Naive B cell (primary cell): ENCODE data around the gene IFT25. TPM values are rescaled to one million over a fixed set of nuclear protein-coding genes. Genes with fewer than 3 reads are reported as not detected.
"Not testable (repeated sequence)": the region's sequence is repeated elsewhere in the genome, so short reads cannot be mapped to it uniquely, and the experiment has no call there.

Source experiments
- ATAC-seq, 2 donors: fragments of 150-1000 bp; cut with Tn5 transposase; 2 replicates each; pipeline ENCODE4 v1.10.0; 2021; ENCODE audit warnings: low read depth in 2 of 2, mild to moderate bottlenecking in 2 of 2, moderate library complexity in 2 of 2
- DNase-seq: peaks from one replicate; pipeline ENCODE4 v3.0.0; 2022
- H3K27ac Mint-ChIP-seq, 6 donors: one replicate each; pipeline ENCODE4 v1.8.0; 2020 to 2022; ENCODE audit warnings: mild to moderate bottlenecking in 6 of 6, mixed read lengths in 6 of 6, moderate library complexity in 5 of 6, inconsistent platforms in 2 of 6
- H3K27me3 Mint-ChIP-seq, 3 donors: one replicate each; pipeline ENCODE4 v1.8.0; 2021 to 2022; ENCODE audit warnings: mixed read lengths in 3 of 3, mild to moderate bottlenecking in 1 of 3
- H3K36me3 Mint-ChIP-seq, 2 donors: one replicate each; pipeline ENCODE4 v1.8.0; 2020 to 2022; ENCODE audit warnings: mixed read lengths in 2 of 2, inconsistent platforms in 1 of 2, mild to moderate bottlenecking in 1 of 2
- H3K4me1 Mint-ChIP-seq, 3 donors: one replicate each; pipeline ENCODE4 v1.8.0; 2020 to 2022; ENCODE audit warnings: mixed read lengths in 3 of 3, inconsistent platforms in 1 of 3, mild to moderate bottlenecking in 1 of 3, moderate library complexity in 1 of 3
- H3K4me3 Mint-ChIP-seq, 8 donors: one replicate each; pipeline ENCODE4 v1.8.0; 2020 to 2022; ENCODE audit warnings: mild to moderate bottlenecking in 8 of 8, mixed read lengths in 8 of 8, moderate library complexity in 8 of 8, inconsistent platforms in 2 of 8
- H3K9me3 Mint-ChIP-seq, 7 donors: one replicate each; pipeline ENCODE4 v1.8.0; 2020 to 2022; ENCODE audit warnings: mixed read lengths in 7 of 7, mild to moderate bottlenecking in 5 of 7, inconsistent platforms in 2 of 7, moderate library complexity in 1 of 7
- polyA plus RNA-seq, 6 donors: library from polyadenylated mRNA; unstranded; fragments of 300-500 nt; fragmentation: Illumina TruSeq; gene quantifications; one replicate each; pipeline ENCODE4 v1.2.3, GENCODE V29; 2021; ENCODE audit warnings: low read depth in 6 of 6

The IFT25 gene
- polyA plus RNA-seq, 6 donors from 2014 or later, result 41.5 to 66.8 (median 51.5) TPM

- H3K27me3 Mint-ChIP-seq, result not testable (repeated sequence)
These were observed 23.8 kb upstream of the IFT25 start for GRCh38 chr1:53969323-53969722.

GRCh38 chr1:53968125-53968513, 22.6 kb upstream of the IFT25 start:
- Mint-ChIP-seq H3K36me3 (peaks cover 16 to 18% of the 10 kb centered on the region in 2 donors), H3K9me3 (no peaks in the 10 kb centered on the region), H3K4me1 (no peaks in the 10 kb centered on the region), H3K27ac (no peak overlapping the region), H3K27me3 (no peaks in the 10 kb centered on the region), H3K4me3 (no peak overlapping the region)
- ATAC-seq, result no peak
- DNase-seq, result no peak

More at GRCh38 chr1:53969323-53969722, 23.8 kb upstream of the IFT25 start:
- ATAC-seq, H3K9me3 Mint-ChIP-seq, DNase-seq, H3K4me3 Mint-ChIP-seq, H3K4me1 Mint-ChIP-seq: not testable (repeated sequence)
- Mint-ChIP-seq H3K36me3 (peaks cover 14 to 16% of the 10 kb centered on the region in 2 donors), H3K27ac (peak overlapping the region in 3 of 6 donors; percentile 3 to 63 (median 40))

GRCh38 chr1:53967409-53968124, 22.1 kb upstream of the IFT25 start:
- H3K36me3 Mint-ChIP-seq, result peaks cover 18% of the 10 kb centered on the region in 2 donors
- ATAC-seq, result no peak
- no peaks in the 10 kb centered on the region for H3K4me1 Mint-ChIP-seq
- H3K9me3 Mint-ChIP-seq, result no peaks in the 10 kb centered on the region
- H3K27ac Mint-ChIP-seq, result no peak overlapping the region
- no peaks in the 10 kb centered on the region for H3K27me3 Mint-ChIP-seq
- no peak for DNase-seq
- no peak overlapping the region for H3K4me3 Mint-ChIP-seq

GRCh38 chr1:53966794-53967193, 21.3 kb upstream of the IFT25 start:
- Mint-ChIP-seq H3K9me3 (no peaks in the 10 kb centered on the region), H3K36me3 (peaks cover 19 to 25% of the 10 kb centered on the region in 2 donors), H3K27ac (no peak overlapping the region), H3K27me3 (no peaks in the 10 kb centered on the region), H3K4me3 (no peak overlapping the region), H3K4me1 (no peaks in the 10 kb centered on the region)
- DNase-seq (no peak), ATAC-seq (no peak)

GRCh38 chr1:53964109-53964508, 18.6 kb upstream of the IFT25 start:
- no peaks in the 10 kb centered on the region for H3K27me3 Mint-ChIP-seq
- peaks cover 19 to 27% of the 10 kb centered on the region in 2 donors for H3K36me3 Mint-ChIP-seq
- no peak for ATAC-seq
- H3K27ac Mint-ChIP-seq, result peak overlapping the region in 2 of 6 donors; percentile 9 to 85
- no peak overlapping the region for H3K4me3 Mint-ChIP-seq
- H3K4me1 Mint-ChIP-seq, result no peaks in the 10 kb centered on the region
- H3K9me3 Mint-ChIP-seq, result no peaks in the 10 kb centered on the region
- no peak for DNase-seq

- no peak overlapping the region for H3K27ac Mint-ChIP-seq
- peaks cover 19 to 24% of the 10 kb centered on the region in 2 donors for H3K36me3 Mint-ChIP-seq
- H3K4me1 Mint-ChIP-seq, result no peaks in the 10 kb centered on the region
- no peaks in the 10 kb centered on the region for H3K27me3 Mint-ChIP-seq
- DNase-seq (no peak), ATAC-seq (no peak)
- H3K4me3 Mint-ChIP-seq, result no peak overlapping the region
- H3K9me3 Mint-ChIP-seq, result no peaks in the 10 kb centered on the region
These were observed 18.0 kb upstream of the IFT25 start for GRCh38 chr1:53963460-53963859.

- Mint-ChIP-seq H3K9me3 (no peaks in the 10 kb centered on the region), H3K4me3 (no peak overlapping the region), H3K27me3 (no peaks in the 10 kb centered on the region), H3K27ac (no peak overlapping the region), H3K36me3 (peaks cover 19 to 22% of the 10 kb centered on the region in 2 donors), H3K4me1 (no peaks in the 10 kb centered on the region)
- no peak for ATAC-seq
- no peak for DNase-seq
These were observed 16.9 kb upstream of the IFT25 start for GRCh38 chr1:53962395-53962794.

- Mint-ChIP-seq H3K9me3 (no peaks in the 10 kb centered on the region), H3K27me3 (no peaks in the 10 kb centered on the region), H3K4me3 (no peak overlapping the region), H3K27ac (no peak overlapping the region), H3K36me3 (peaks cover 15 to 19% of the 10 kb centered on the region in 2 donors), H3K4me1 (no peaks in the 10 kb centered on the region)
- peak; percentile 52 to 53 for ATAC-seq
- DNase-seq, result peak; percentile 36
These were observed 14.3 kb upstream of the IFT25 start for GRCh38 chr1:53959664-53960250.

- H3K9me3 Mint-ChIP-seq, result no peaks in the 10 kb centered on the region
These were observed 11.8 kb upstream of the IFT25 start for GRCh38 chr1:53957194-53957818.

GRCh38 chr1:53956308-53957168, 11.0 kb upstream of the IFT25 start:
- peaks cover 0 to 3% of the 10 kb centered on the region in 2 donors for H3K36me3 Mint-ChIP-seq
- H3K27ac Mint-ChIP-seq, result no peak overlapping the region
- no peaks in the 10 kb centered on the region for H3K4me1 Mint-ChIP-seq
- ATAC-seq (no peak), DNase-seq (no peak)
- no peak overlapping the region for H3K4me3 Mint-ChIP-seq
- no peaks in the 10 kb centered on the region for H3K27me3 Mint-ChIP-seq
- no peaks in the 10 kb centered on the region for H3K9me3 Mint-ChIP-seq

More at GRCh38 chr1:53957194-53957818, 11.8 kb upstream of the IFT25 start:
- peaks cover 0 to 11% of the 10 kb centered on the region in 2 donors for H3K36me3 Mint-ChIP-seq
- H3K27ac Mint-ChIP-seq, result no peak overlapping the region
- H3K27me3 Mint-ChIP-seq, result no peaks in the 10 kb centered on the region
- H3K4me3 Mint-ChIP-seq, result no peak overlapping the region
- no peak for ATAC-seq
- no peaks in the 10 kb centered on the region for H3K4me1 Mint-ChIP-seq
- no peak for DNase-seq

- Mint-ChIP-seq H3K36me3 (no peaks in the 10 kb centered on the region), H3K27ac (peak overlapping the region in 1 of 6 donors; percentile 59), H3K27me3 (no peaks in the 10 kb centered on the region), H3K4me1 (no peaks in the 10 kb centered on the region), H3K4me3 (no peak overlapping the region), H3K9me3 (no peaks in the 10 kb centered on the region)
- DNase-seq, result no peak
- ATAC-seq, result no peak
These were observed 8.6 kb upstream of the IFT25 start for GRCh38 chr1:53954128-53954527.

GRCh38 chr1:53951697-53952096, 6.2 kb upstream of the IFT25 start:
- Mint-ChIP-seq H3K4me1 (peaks cover 6 to 8% (median 7%) of the 10 kb centered on the region in 3 donors), H3K9me3 (no peaks in the 10 kb centered on the region), H3K27ac (peak overlapping the region in 1 of 6 donors; percentile 81), H3K27me3 (no peaks in the 10 kb centered on the region), H3K4me3 (no peak overlapping the region), H3K36me3 (no peaks in the 10 kb centered on the region)
- ATAC-seq (no peak), DNase-seq (no peak)
